Type B pancreatic cell (in vitro differentiated cells): ENCODE results near the gene FAM98B. TPM values are rescaled to one million over a fixed set of nuclear protein-coding genes. Genes with fewer than 3 reads are reported as not detected.
A peak's percentile ranks its signal among the peaks of the same experiment; 100 is the strongest.

Experiments used
- DNase-seq: peaks from one replicate; pipeline ENCODE4 v3.0.0; 2021; ENCODE audit warnings: mixed read lengths; ENCODE audit not compliant: unreplicated experiment; ENCODE audit errors: extremely low spot score
- H3K27ac Mint-ChIP-seq: 2 replicates; pipeline ENCODE4 v1.8.0; 2021; ENCODE audit warnings: mild to moderate bottlenecking, mixed read lengths
- H3K27me3 Mint-ChIP-seq: 2 replicates; pipeline ENCODE4 v1.8.0; 2021; ENCODE audit warnings: mixed read lengths
- H3K36me3 Mint-ChIP-seq: 2 replicates; pipeline ENCODE4 v1.8.0; 2021; ENCODE audit warnings: mixed read lengths
- H3K4me1 Mint-ChIP-seq: one replicate; pipeline ENCODE4 v1.8.0; 2021; ENCODE audit warnings: mixed read lengths; ENCODE audit not compliant: unreplicated experiment
- H3K4me3 Mint-ChIP-seq: 2 replicates; pipeline ENCODE4 v1.8.0; 2021; ENCODE audit warnings: mild to moderate bottlenecking, mixed read lengths
- H3K9me3 Mint-ChIP-seq: 2 replicates; pipeline ENCODE4 v1.8.0; 2021; ENCODE audit warnings: mixed read lengths
- CTCF ChIP-seq: fragments of 200-600 bp; sonication (generic); conservative IDR thresholded peaks from 2 replicates; pipeline ENCODE4 v1.5.0; 2021; ENCODE audit warnings: antibody characterized with exemption, mild to moderate bottlenecking
- total RNA-seq: library from RNA; stranded (reverse); gene quantifications from 2 replicates; pipeline ENCODE4 v1.2.1, GENCODE V29; 2021; ENCODE audit warnings: low replicate concordance

The FAM98B gene
- total RNA-seq, 1 donor from 2014 or later = 30.5 TPM

DNA sequence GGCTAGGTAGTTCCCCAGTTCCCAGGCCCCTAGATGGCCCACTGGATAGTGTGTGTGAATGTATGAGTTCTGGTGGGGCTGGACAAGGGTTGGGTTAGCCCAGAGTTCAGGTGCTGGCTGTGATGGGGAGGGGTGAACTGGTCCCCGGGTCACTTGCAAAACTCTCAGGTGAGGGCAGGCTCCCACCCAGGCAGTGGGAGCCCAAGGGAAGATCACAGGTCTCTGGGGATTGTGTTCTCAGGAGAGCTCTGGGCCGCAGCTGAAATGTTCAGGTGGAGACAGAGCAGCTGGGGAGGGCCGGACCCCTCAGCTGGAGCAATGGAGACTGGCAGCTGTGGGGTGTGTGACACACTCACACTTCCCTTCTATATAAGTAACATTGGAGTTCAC is 12.8 kb upstream of the FAM98B start:
- H3K9me3 Mint-ChIP-seq = peaks cover 5% of the 10 kb centered on the region
- H3K4me1 Mint-ChIP-seq = peaks cover 6% of the 10 kb centered on the region
- no peak for TF ChIP-seq CTCF
- H3K27ac Mint-ChIP-seq = no peak overlapping the region
- peaks cover 4% of the 10 kb centered on the region for H3K27me3 Mint-ChIP-seq
- H3K4me3 Mint-ChIP-seq = no peak overlapping the region
- no peaks in the 10 kb centered on the region for H3K36me3 Mint-ChIP-seq
- DNase-seq = no peak

DNA sequence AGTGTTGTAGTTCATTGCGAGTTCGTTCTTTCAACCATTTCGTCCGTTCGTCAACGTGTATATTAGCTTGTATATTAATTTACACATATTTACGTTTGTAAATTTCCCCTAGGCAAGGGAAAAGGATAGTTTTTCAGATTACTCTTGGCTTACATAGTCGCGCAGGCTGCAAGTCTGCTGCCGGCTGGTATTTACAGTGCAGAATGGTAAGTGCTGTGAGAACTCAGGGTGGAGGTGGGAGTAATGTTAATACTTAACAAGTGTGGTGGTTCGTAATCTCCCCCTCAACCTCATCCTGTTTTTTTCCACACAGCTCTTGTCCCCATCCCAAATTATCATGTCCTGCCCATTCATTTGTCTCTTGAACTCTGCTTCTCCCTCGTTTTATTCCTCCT is 766 bp downstream of the FAM98B start:
- Mint-ChIP-seq H3K9me3 (no peaks in the 10 kb centered on the region), H3K27me3 (peaks cover 9% of the 10 kb centered on the region), H3K4me1 (peaks cover 5% of the 10 kb centered on the region), H3K27ac (peak overlapping the region; percentile 98), H3K36me3 (peaks cover 8% of the 10 kb centered on the region), H3K4me3 (peak overlapping the region; percentile 92)
- no peak for DNase-seq
- no peak for TF ChIP-seq CTCF

- no peak for DNase-seq
- H3K9me3 Mint-ChIP-seq = no peaks in the 10 kb centered on the region
- peaks cover 8% of the 10 kb centered on the region for H3K36me3 Mint-ChIP-seq
- H3K27ac Mint-ChIP-seq = peak overlapping the region; percentile 98
- TF ChIP-seq CTCF = no peak
- peak overlapping the region; percentile 92 for H3K4me3 Mint-ChIP-seq
- H3K4me1 Mint-ChIP-seq = peaks cover 5% of the 10 kb centered on the region
- H3K27me3 Mint-ChIP-seq = peaks cover 9% of the 10 kb centered on the region
These were observed 1.2 kb downstream of the FAM98B start for GRCh38 chr15:38455092-38455491.

DNA sequence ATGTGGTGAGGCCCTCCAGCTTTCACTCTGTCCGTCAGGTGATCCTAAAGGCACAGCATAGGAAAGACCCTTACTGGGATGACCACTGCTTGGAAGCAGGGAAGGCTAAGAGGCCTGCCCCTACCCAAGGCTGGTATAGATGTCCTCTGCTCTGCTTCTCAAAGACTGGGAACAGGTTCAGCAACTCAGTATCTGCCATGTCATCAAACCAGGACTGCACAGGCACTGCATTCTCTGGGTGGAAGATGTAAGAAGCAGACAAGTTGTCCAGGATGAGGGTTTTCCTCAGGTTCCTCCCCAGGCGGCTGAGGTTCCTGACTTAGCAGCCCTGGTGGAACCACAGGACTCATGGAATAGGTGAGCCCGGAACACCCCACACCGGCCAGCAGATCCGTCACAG is 4.7 kb downstream of the FAM98B start:
- DNase-seq = no peak
- Mint-ChIP-seq H3K4me1 (peaks cover 5% of the 10 kb centered on the region), H3K27me3 (no peaks in the 10 kb centered on the region), H3K9me3 (no peaks in the 10 kb centered on the region), H3K27ac (no peak overlapping the region), H3K4me3 (no peak overlapping the region), H3K36me3 (peaks cover 8% of the 10 kb centered on the region)
- TF ChIP-seq CTCF = no peak

- Mint-ChIP-seq H3K9me3 (no peaks in the 10 kb centered on the region), H3K4me3 (no peak overlapping the region), H3K27me3 (no peaks in the 10 kb centered on the region), H3K36me3 (peaks cover 8% of the 10 kb centered on the region), H3K4me1 (peaks cover 5% of the 10 kb centered on the region), H3K27ac (no peak overlapping the region)
- no peak for TF ChIP-seq CTCF
- no peak for DNase-seq
These were observed 5.6 kb downstream of the FAM98B start for GRCh38 chr15:38459480-38459879.

- Mint-ChIP-seq H3K36me3 (peaks cover 8% of the 10 kb centered on the region), H3K27ac (no peak overlapping the region), H3K27me3 (no peaks in the 10 kb centered on the region), H3K4me3 (no peak overlapping the region), H3K9me3 (no peaks in the 10 kb centered on the region), H3K4me1 (peaks cover 5% of the 10 kb centered on the region)
- DNase-seq = no peak
- TF ChIP-seq CTCF = no peak
These were observed 6.6 kb downstream of the FAM98B start for GRCh38 chr15:38460543-38460942.
